SKM-1 treated with dmso at 0.1 percent for 144 hours (cell line): ENCODE measurements around the gene MLN.

Experiments used
- DNase-seq: peaks from one replicate; lab custom pipeline; 2025; ENCODE audit not compliant: unreplicated experiment; lab: John Stamatoyannopoulos, UW

MLN gene

GRCh38 chr6:33790379-33790778 is 13.4 kb downstream of the MLN start:
- no peak for DNase-seq

- DNase-seq, result no peak
These were observed 14.3 kb downstream of the MLN start for GRCh38 chr6:33789550-33789895.

DNA sequence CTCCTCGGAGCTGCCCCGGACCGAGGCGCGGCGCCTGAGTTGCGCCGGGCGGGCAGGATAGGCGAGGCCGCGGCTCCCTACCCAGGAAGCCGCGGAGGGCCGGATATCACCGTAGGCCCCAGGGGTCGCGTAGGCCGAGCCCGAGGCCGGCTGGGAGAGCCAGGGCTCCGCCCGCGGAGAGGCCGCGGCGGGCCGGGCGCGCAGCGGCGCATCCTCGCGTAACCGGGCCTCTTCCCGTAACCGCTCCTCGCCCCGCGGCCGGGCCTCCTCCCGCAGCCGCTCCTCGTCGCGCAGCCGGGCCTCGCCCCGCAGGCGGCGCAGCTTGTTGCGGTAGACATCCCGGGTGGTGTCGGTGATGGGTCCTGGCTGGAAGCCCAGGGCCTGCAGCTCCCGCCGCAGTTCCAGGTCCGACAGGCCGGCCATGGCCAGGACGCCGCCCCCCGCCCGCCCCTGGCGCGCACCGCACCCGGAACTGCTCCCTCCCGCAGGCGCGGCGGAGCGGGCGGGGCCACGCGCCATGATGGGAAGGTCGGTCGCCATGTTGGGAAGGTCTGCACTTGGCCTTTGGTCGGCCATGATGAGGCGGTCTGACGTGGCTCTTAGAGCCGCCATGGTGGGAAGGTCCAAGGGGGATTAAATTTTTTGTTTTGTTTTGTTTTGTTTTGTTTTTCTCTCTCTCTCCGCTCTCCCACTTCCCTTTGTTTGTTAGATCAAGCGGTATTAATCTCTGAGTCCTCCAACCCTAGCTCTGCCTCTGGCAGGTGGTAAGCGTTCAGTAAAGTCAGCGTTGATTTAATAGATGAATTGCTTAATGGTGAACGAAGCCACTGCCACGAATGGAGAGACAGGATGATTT is 14.9 kb downstream of the MLN start, which contains the start of gene LEMD2:
TSS of gene LEMD2 (minus strand) at position 437 of the 856 bp plus-strand sequence. CDS start at position 423, 14 bp downstream.
- DNase-seq, result peak; percentile 74

DNA sequence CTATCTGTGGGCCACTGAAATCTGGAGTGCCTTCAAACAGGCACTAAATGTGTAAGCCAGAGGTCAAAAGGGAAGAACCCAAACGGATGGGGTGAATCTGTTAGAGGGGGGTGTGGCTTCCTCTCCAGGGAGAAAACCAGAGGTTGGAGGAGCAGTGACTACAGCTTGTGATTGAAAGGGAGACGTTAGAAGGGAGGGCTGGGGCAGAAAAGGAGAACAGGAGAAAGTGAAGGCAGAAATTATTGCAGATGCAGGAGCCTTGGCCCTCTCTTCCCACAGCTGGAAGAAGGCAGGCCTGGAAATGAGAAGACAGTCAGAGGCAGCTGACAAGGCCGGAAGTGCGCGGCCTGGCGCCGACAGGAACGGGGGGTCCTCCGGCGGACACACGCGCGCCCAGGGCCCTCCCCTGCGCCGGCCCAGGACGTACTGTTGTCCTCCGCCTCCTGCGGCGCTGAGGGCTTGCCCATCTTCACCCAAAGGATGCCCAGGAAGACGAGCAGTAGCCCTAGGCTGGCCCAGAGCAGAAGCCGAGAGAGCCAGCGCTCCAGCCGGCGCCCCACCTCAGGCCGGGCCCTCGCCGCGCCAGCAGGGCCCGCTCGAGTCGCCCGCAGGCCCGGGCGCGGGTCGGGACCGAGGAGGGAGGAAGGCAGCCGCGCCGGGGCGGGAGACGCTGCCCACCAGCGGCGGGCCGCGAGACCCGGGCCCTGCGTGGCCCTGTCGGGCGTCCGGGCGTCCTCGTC is 15.7 kb downstream of the MLN start:
- peak; percentile 91 for DNase-seq

- DNase-seq, result no peak
These were observed 16.4 kb downstream of the MLN start for GRCh38 chr6:33787346-33787953.

- DNase-seq, result no peak
These were observed 17.1 kb downstream of the MLN start for GRCh38 chr6:33786736-33787135.

DNA sequence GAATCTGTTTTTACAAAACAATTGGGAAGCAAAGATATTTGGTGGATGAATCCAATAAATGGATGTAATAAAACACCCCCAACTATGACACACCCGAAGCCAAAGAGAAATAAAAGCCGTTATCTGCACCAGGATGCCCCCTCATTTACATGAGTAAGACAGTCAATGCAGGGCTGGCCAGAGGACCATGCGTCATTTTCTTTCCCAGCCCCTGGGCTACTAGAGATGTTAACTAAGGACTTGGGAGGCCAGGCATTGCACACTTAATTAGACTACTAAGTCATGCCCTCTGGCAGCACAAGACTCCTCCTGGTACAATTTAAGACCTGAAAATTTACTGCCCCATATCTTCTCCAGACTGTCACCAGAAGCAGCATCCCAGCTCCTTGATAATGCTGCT is 18.0 kb downstream of the MLN start:
- DNase-seq, result no peak

- no peak for DNase-seq
These were observed 19.0 kb downstream of the MLN start for GRCh38 chr6:33784787-33785186.

GRCh38 chr6:33783781-33784520 is 19.9 kb downstream of the MLN start:
- DNase-seq, result no peak

- DNase-seq, result no peak
These were observed 21.2 kb downstream of the MLN start for GRCh38 chr6:33782561-33782960.

DNA sequence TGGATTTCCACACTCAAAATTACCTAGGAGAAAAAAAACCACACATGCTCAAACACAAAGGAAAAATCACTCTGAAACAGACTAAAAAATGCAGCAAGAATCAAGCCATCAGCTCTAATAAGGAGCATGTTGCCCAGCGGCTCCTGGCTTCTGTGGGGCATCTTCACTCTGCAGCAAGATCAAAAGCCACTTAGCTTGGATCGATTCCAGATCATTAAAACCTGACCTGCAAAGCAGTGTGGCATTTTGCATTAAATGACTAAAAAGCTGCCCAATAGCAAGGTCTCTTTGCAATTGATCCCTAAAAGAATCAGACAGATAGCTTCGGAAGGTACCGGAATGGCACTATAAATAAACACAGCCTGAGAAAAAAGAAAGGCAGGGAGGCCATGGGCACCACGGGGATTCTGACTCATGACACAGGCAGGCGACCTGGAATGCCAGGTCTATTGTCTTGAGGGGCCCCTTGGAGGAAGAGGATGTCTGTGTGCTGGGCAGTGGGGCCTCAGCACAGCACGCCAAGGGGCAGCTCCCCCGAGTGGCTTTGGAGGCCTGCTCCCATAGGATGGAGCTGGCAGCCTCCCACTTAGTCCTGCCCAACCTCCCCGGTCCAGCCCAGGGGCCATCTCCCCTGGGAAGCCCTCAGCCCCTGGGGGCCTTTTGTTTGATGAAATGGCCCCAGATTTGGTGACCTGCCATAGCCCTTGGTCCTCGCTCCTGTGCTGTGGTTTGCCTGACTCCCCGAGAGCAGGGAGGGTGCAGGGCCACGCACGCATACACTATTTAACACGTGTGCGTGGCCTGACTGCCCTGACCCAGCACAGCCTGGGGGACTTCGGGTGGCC is 22.4 kb downstream of the MLN start:
- DNase-seq, result no peak

GRCh38 chr6:33779895-33780294 is 23.9 kb downstream of the MLN start:
- no peak for DNase-seq

DNA sequence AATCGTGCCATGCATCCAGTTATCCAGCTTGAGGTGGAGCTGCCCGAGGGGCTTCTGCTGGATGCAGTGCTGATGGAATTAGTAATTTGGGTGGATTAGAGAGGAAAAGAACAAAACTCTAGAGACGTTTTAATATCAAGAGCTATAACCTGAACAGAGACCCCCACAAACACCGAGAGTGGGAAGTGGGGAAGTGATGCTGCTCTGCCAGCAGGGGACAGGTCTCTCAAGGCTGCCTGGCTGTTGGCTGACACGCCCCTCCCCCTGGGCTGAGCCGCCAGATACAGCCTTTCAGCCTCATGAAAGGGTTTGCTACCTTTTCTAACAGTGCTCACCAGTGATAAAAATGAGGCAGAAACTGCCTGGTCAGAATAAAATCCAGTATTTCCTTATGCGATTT is 24.5 kb downstream of the MLN start:
- no peak for DNase-seq

GRCh38 chr6:33778444-33779121 is 25.2 kb downstream of the MLN start:
- DNase-seq, result no peak

DNA sequence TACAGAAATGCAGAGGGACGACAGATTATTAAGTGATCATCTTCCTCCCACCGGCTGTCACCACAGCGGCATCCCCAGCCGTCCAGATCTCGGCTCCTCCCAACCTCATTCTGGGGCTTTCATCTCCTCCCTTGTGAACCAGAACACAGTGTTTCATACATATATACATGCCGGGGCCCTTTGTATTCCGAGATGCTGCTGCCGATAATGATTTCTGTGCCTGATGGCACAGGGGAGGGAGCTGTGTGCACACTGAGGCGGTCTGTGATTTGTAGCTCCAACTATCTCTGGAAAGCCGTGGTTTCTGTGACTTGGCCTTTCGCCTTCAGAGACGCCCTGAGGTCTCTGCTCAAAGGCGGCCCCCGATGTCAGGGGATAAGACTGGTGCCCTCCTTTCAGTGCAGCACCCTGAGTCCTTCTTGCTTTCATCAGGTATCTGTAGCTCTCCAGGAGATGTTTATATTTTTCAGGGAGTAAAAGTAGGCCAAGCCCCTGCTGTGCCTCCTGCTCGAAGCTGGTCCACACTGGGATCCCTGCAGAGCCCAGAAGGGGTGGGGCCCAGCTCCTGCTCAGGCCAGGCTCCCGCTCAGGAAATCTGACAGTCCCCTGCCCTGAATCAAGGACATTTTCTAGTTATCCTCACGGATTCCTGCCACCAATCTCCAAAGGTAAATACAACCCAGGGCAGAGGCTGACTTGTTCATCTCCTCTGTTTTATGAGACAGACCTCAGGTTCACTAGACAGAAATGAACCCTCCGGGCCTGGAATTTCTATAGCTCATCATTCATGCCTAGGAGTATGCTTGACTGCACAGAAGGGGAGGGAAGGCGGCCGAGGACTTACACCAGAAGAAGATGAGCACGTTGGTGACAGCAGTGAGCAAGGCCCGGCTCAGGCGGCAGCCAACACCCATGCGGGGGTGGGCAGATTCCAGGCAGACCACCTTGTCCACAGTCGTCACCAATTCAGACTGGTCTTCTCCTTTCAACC is 26.1 kb downstream of the MLN start:
- no peak for DNase-seq

- DNase-seq, result no peak
These were observed 27.0 kb downstream of the MLN start for GRCh38 chr6:33776764-33777163.

GRCh38 chr6:33776186-33776585 is 27.6 kb downstream of the MLN start:
- no peak for DNase-seq

DNA sequence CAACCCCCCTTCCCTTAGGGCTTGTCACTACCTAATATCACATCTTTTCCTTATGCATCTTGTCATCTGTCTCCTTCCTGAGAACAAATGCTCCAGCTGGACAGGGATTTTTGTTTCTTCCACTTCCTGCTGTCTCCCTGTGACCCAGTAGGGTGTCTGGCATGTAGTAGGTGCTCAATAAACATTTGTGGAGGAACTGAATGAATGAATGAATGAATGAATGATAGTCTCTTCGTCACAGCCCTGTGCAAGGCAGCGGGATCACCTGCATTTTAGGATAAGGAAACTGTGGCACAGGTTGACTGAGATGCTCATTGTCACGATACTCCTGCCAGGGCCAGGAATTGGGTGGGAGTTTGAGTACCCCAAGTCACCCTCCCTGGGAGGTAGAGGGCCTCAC is 29.0 kb downstream of the MLN start:
- no peak for DNase-seq
